ENCODE measurements around the gene TMPRSS5. TPM values are rescaled to one million over a fixed set of nuclear protein-coding genes. Genes with fewer than 3 reads are reported as not detected.
"Not testable (repeated sequence)": the region's sequence is repeated elsewhere in the genome, so short reads cannot be mapped to it uniquely, and the experiment has no call there.

TMPRSS5 gene
- total RNA-seq, 2 donors from 2014 or later: 0.89 to 1.2 TPM

GRCh38 chr11:113715273-113715672 is 9.2 kb upstream of the TMPRSS5 start:
- Mint-ChIP-seq H3K27ac (no peak overlapping the region), H3K36me3 (peaks cover 12 to 19% of the 10 kb centered on the region in 2 donors), H3K9me3 (peaks cover 9 to 10% of the 10 kb centered on the region in 2 donors)
- DNase-seq (ENCODE audit: low spot score in 2 of 2) (no peak), ATAC-seq (no peak)

GRCh38 chr11:113710989-113711388 is 4.9 kb upstream of the TMPRSS5 start:
- Mint-ChIP-seq H3K27ac (no peak overlapping the region), H3K36me3 (peaks cover 23 to 30% of the 10 kb centered on the region in 2 donors), H3K9me3 (peaks cover 20 to 25% of the 10 kb centered on the region in 2 donors)
- ATAC-seq (no peak), DNase-seq (ENCODE audit: low spot score in 2 of 2) (no peak)

GRCh38 chr11:113703551-113703950 is 2.6 kb downstream of the TMPRSS5 start:
- Mint-ChIP-seq H3K36me3 (peaks cover 21 to 23% of the 10 kb centered on the region in 2 donors), H3K9me3 (peaks cover 17 to 29% of the 10 kb centered on the region in 2 donors)
- not testable (repeated sequence) for H3K27ac Mint-ChIP-seq; ATAC-seq; DNase-seq (ENCODE audit: low spot score in 2 of 2)

- H3K9me3 Mint-ChIP-seq: peaks cover 7 to 18% of the 10 kb centered on the region in 2 donors
- DNase-seq (ENCODE audit: low spot score in 2 of 2) (no peak), ATAC-seq (no peak)
- H3K27ac Mint-ChIP-seq: no peak overlapping the region
- H3K36me3 Mint-ChIP-seq: peaks cover 5 to 8% of the 10 kb centered on the region in 2 donors
These were observed 4.6 kb downstream of the TMPRSS5 start for GRCh38 chr11:113701491-113701890.

GRCh38 chr11:113698515-113698914 is 7.6 kb downstream of the TMPRSS5 start:
- ATAC-seq (no peak), DNase-seq (ENCODE audit: low spot score in 2 of 2) (no peak)
- Mint-ChIP-seq H3K36me3 (peaks cover 0 to 3% of the 10 kb centered on the region in 2 donors), H3K9me3 (peaks cover 3 to 8% of the 10 kb centered on the region in 2 donors), H3K27ac (no peak overlapping the region)

- H3K9me3 Mint-ChIP-seq: peaks cover 3 to 5% of the 10 kb centered on the region in 2 donors
- H3K36me3 Mint-ChIP-seq: no peaks in the 10 kb centered on the region
- DNase-seq (ENCODE audit: low spot score in 2 of 2) (no peak), ATAC-seq (no peak)
- no peak overlapping the region for H3K27ac Mint-ChIP-seq
These were observed 8.2 kb downstream of the TMPRSS5 start for GRCh38 chr11:113697756-113698407.

GRCh38 chr11:113697111-113697510 is 9.0 kb downstream of the TMPRSS5 start:
- DNase-seq (ENCODE audit: low spot score in 2 of 2): no peak
- Mint-ChIP-seq H3K36me3 (no peaks in the 10 kb centered on the region), H3K27ac (no peak overlapping the region), H3K9me3 (peaks cover 3 to 5% of the 10 kb centered on the region in 2 donors)
- ATAC-seq: no peak

- Mint-ChIP-seq H3K27ac (peak overlapping the region in 1 of 2 donors; percentile 7), H3K36me3 (no peaks in the 10 kb centered on the region), H3K9me3 (no peaks in the 10 kb centered on the region)
- ATAC-seq: peak in 1 of 2 donors; percentile 11
- no peak for DNase-seq (ENCODE audit: low spot score in 2 of 2)
These were observed 10.9 kb downstream of the TMPRSS5 start for GRCh38 chr11:113695207-113695606.

- DNase-seq (ENCODE audit: low spot score in 2 of 2) (no peak), ATAC-seq (no peak)
- H3K36me3 Mint-ChIP-seq: no peaks in the 10 kb centered on the region
- H3K9me3 Mint-ChIP-seq: no peaks in the 10 kb centered on the region
- H3K27ac Mint-ChIP-seq: no peak overlapping the region
These were observed 11.7 kb downstream of the TMPRSS5 start for GRCh38 chr11:113694390-113694789.

GRCh38 chr11:113693030-113693429 is 13.1 kb downstream of the TMPRSS5 start:
- DNase-seq (ENCODE audit: low spot score in 2 of 2): no peak
- no peaks in the 10 kb centered on the region for H3K9me3 Mint-ChIP-seq
- no peak overlapping the region for H3K27ac Mint-ChIP-seq
- H3K36me3 Mint-ChIP-seq: no peaks in the 10 kb centered on the region
- no peak for ATAC-seq

GRCh38 chr11:113690619-113691569 is 15.2 kb downstream of the TMPRSS5 start:
- no peaks in the 10 kb centered on the region for H3K36me3 Mint-ChIP-seq
- ATAC-seq (peak; percentile 45 to 73), DNase-seq (ENCODE audit: low spot score in 2 of 2) (peak in 1 of 2 donors; percentile 53)
- H3K9me3 Mint-ChIP-seq: no peaks in the 10 kb centered on the region
- H3K27ac Mint-ChIP-seq: no peak overlapping the region

- DNase-seq (ENCODE audit: low spot score in 2 of 2): no peak
- H3K27ac Mint-ChIP-seq: no peak overlapping the region
- H3K9me3 Mint-ChIP-seq: no peaks in the 10 kb centered on the region
- no peak for ATAC-seq
- no peaks in the 10 kb centered on the region for H3K36me3 Mint-ChIP-seq
These were observed 16.1 kb downstream of the TMPRSS5 start for GRCh38 chr11:113689768-113690618.

- DNase-seq (ENCODE audit: low spot score in 2 of 2) (no peak), ATAC-seq (no peak)
- Mint-ChIP-seq H3K27ac (peak overlapping the region in 1 of 2 donors; percentile 13), H3K36me3 (no peaks in the 10 kb centered on the region), H3K9me3 (no peaks in the 10 kb centered on the region)
These were observed 20.3 kb downstream of the TMPRSS5 start for GRCh38 chr11:113685654-113686359.

- Mint-ChIP-seq H3K27ac (no peak overlapping the region), H3K36me3 (no peaks in the 10 kb centered on the region), H3K9me3 (no peaks in the 10 kb centered on the region)
- ATAC-seq (no peak), DNase-seq (ENCODE audit: low spot score in 2 of 2) (no peak)
These were observed 21.6 kb downstream of the TMPRSS5 start for GRCh38 chr11:113684496-113684895.

GRCh38 chr11:113683481-113684046 is 22.5 kb downstream of the TMPRSS5 start:
- peak overlapping the region in 1 of 2 donors; percentile 51 for H3K27ac Mint-ChIP-seq
- DNase-seq (ENCODE audit: low spot score in 2 of 2) (no peak), ATAC-seq (no peak)
- no peaks in the 10 kb centered on the region for H3K36me3 Mint-ChIP-seq
- H3K9me3 Mint-ChIP-seq: no peaks in the 10 kb centered on the region

Measured in activated naive CD4-positive, alpha-beta T cell treated with anti-CD3 and anti-CD28 coated beads, Interleukin-2, amount 50 U/mL, for 72 hours (primary cell).